Measurements from ENCODE around the gene UGT2B17. TPM values are rescaled to one million over a fixed set of nuclear protein-coding genes. Genes with fewer than 3 reads are reported as not detected.

Gene UGT2B17
- total RNA-seq (2022; extraction: Qiagen RNA extraction; ENCODE audit: low read depth): not detected in 5 replicates

GRCh38 chr4:68576272-68577125 is at the start of gene UGT2B17:
UGT2B17 (minus strand) TSS chr4:68576322; CDS start chr4:68568484, 7,838 bp downstream.

Other genes starting within 250 kb of the UGT2B17 start
- 28.9 to 37.4 TPM (median 35.6 TPM) in 5 replicates for gene YTHDC1, start 226.2 kb downstream of the UGT2B17 start, total RNA-seq (2022; extraction: Qiagen RNA extraction; ENCODE audit: low read depth)
- not detected in 5 replicates for gene TMPRSS11E, start 128.9 kb downstream of the UGT2B17 start, total RNA-seq (2022; extraction: Qiagen RNA extraction; ENCODE audit: low read depth)
- 0.06 to 0.17 TPM (median 0.09 TPM) in 3 of 5 replicates, not detected in the others for gene UGT2B15, start 94.3 kb upstream of the UGT2B17 start, total RNA-seq (2022; extraction: Qiagen RNA extraction; ENCODE audit: low read depth)
- 0.09 TPM in 1 of 5 replicates, not detected in the others for gene UGT2B10, start 239.7 kb upstream of the UGT2B17 start, total RNA-seq (2022; extraction: Qiagen RNA extraction; ENCODE audit: low read depth)